Measurements from ENCODE around the gene IGF1R. TPM values are rescaled to one million over a fixed set of nuclear protein-coding genes. Genes with fewer than 3 reads are reported as not detected.
A peak's percentile ranks its signal among the peaks of the same experiment; 100 is the strongest.

The IGF1R gene
- total RNA-seq, 4 donors from 2014 or later, result 49.4 to 239 (median 109) TPM

DNA sequence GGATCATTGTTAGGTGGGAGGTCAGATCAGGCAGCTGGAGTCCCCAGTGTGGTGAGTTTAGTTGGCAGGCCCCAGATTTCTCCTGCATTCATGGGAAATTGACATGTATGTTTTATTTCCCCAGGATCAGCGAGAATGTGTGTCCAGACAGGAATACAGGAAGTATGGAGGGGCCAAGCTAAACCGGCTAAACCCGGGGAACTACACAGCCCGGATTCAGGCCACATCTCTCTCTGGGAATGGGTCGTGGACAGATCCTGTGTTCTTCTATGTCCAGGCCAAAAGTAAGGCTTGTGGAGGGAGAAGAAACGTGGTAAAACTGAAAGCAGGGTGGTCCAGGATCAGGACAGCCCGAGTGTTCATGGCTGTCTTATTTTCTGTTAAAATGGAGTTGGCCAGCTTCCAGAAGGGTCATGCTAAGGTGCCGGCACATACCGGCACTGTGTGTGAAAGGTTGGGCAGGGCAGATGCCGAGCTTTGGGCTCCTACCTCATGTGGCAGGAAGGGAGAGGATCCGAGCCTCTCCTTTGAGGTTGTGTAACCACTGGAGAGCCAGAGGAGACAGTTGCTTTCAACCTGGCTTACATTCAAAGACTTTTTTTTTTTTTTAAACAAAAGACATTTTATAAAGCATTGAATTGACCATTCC lies 276.2 kb downstream of the IGF1R start:
- H3K27me3 ChIP-seq, result no peaks in the 10 kb centered on the region
- H3K4me1 ChIP-seq, result peaks cover 0 to 5% (median 0%) of the 10 kb centered on the region in 4 donors
- DNase-seq, result no peak
- intact Hi-C loops (cut with DNase I; ENCODE audit: low total_unique reads), result no loop called here
- H3K27ac ChIP-seq, result peak overlapping the region in 1 of 4 donors; percentile 47
- H3K4me3 ChIP-seq, result no peak overlapping the region
- H3K9me3 ChIP-seq, result no peaks in the 10 kb centered on the region
- 63 to 70% methylated on average over 5 to 11 of the region's 11 CpGs for WGBS, 2 donors (ENCODE audit: low coverage in 1 of 2)
- TF ChIP-seq, protein P1, sequence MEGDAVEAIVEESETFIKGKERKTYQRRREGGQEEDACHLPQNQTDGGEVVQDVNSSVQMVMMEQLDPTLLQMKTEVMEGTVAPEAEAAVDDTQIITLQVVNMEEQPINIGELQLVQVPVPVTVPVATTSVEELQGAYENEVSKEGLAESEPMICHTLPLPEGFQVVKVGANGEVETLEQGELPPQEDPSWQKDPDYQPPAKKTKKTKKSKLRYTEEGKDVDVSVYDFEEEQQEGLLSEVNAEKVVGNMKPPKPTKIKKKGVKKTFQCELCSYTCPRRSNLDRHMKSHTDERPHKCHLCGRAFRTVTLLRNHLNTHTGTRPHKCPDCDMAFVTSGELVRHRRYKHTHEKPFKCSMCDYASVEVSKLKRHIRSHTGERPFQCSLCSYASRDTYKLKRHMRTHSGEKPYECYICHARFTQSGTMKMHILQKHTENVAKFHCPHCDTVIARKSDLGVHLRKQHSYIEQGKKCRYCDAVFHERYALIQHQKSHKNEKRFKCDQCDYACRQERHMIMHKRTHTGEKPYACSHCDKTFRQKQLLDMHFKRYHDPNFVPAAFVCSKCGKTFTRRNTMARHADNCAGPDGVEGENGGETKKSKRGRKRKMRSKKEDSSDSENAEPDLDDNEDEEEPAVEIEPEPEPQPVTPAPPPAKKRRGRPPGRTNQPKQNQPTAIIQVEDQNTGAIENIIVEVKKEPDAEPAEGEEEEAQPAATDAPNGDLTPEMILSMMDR (IDR thresholded peaks at IDR 0.05), result no peak
- no peak for TF ChIP-seq POLR2AphosphoS5 (IDR thresholded peaks at IDR 0.05)
- in situ Hi-C loops (cut with MboI; ENCODE audit: low pct_ligation_motif_present in 1 of 4, low pct_unique_long_range_greater_than_20kb in 1 of 4, low sequenced_read_pairs in 3 of 4), result no loop called here
- peaks cover 0 to 12% (median 0%) of the 10 kb centered on the region in 4 donors for H3K36me3 ChIP-seq

DNA sequence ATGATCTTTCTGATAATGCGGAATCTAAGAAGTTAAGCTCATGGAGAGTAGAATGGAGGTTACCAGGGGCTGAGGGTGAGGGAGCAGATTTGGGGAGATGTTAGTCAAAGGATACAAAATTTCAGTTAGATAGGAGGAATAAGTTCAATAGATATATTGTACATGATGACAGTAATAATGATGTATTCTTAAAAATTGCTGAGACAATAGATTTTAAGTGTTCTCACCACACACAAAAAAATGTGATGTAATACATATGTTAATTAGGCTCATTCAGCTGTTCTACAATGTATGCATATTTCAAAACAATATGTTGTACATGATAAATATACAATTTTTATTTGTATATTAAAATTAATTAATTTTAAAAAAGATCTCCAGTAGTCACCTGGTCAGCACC lies 277.9 kb downstream of the IGF1R start:
- in situ Hi-C loops (cut with MboI; ENCODE audit: low pct_ligation_motif_present in 1 of 4, low pct_unique_long_range_greater_than_20kb in 1 of 4, low sequenced_read_pairs in 3 of 4), result no loop called here
- H3K27me3 ChIP-seq, result no peaks in the 10 kb centered on the region
- peaks cover 0 to 18% (median 6%) of the 10 kb centered on the region in 4 donors for H3K36me3 ChIP-seq
- intact Hi-C loops (cut with DNase I; ENCODE audit: low total_unique reads), result no loop called here
- H3K27ac ChIP-seq, result peak overlapping the region in 2 of 4 donors; percentile 44 to 74
- 89 to 95% methylated on average over 1 of the region's 1 CpG for WGBS, 2 donors (ENCODE audit: low coverage in 1 of 2)
- no peak for DNase-seq
- peaks cover 0 to 5% (median 0%) of the 10 kb centered on the region in 4 donors for H3K4me1 ChIP-seq
- H3K9me3 ChIP-seq, result no peaks in the 10 kb centered on the region
- no peak overlapping the region for H3K4me3 ChIP-seq
- TF ChIP-seq, protein P1 (IDR thresholded peaks at IDR 0.05), result no peak
- TF ChIP-seq EP300 (IDR thresholded peaks at IDR 0.05; ENCODE audit: low read depth), result no peak
- TF ChIP-seq POLR2AphosphoS5 (IDR thresholded peaks at IDR 0.05), result no peak
- no peak for TF ChIP-seq POLR2A (IDR thresholded peaks at IDR 0.05)

DNA sequence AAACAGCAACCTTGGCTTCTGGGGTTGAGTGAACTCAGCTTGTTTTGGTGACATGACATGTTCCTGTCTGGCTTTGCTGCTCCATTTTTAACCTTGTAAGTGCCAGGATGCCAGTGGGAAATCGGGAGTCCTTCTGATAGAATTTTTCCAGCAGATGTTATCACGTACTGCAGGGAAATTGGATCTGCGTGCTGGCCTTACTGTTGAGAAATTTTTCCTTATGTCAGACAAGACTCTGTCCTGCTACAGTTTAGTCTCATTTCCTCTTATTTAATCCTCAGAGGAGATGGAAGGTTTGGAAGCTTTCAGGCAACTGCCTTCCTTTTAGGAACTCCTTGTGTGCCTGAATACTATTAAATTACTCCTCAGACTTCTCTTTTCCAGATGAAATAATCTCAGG lies 278.7 kb downstream of the IGF1R start:
- Histone ChIP-seq H3K9me3 (no peaks in the 10 kb centered on the region), H3K27me3 (no peaks in the 10 kb centered on the region), H3K36me3 (peaks cover 0 to 16% (median 6%) of the 10 kb centered on the region in 4 donors), H3K4me1 (peaks cover 0 to 5% (median 0%) of the 10 kb centered on the region in 4 donors), H3K4me3 (no peak overlapping the region), H3K27ac (peak overlapping the region in 3 of 4 donors; percentile 35 to 74 (median 44))
- 68% methylated on average over 3 of the region's 3 CpGs; no CpG with 5 or more reads in 1 of the 2 donors for WGBS, 2 donors (ENCODE audit: low coverage in 1 of 2)
- intact Hi-C loops (cut with DNase I; ENCODE audit: low total_unique reads), result no loop called here
- DNase-seq, result no peak
- TF ChIP-seq EP300 (IDR thresholded peaks at IDR 0.05; ENCODE audit: low read depth) (no peak), POLR2AphosphoS5 (IDR thresholded peaks at IDR 0.05) (no peak), POLR2A (IDR thresholded peaks at IDR 0.05) (no peak)
- TF ChIP-seq, protein P1 (IDR thresholded peaks at IDR 0.05), result no peak
- in situ Hi-C loops (cut with MboI; ENCODE audit: low pct_ligation_motif_present in 1 of 4, low pct_unique_long_range_greater_than_20kb in 1 of 4, low sequenced_read_pairs in 3 of 4), result no loop called here

DNA sequence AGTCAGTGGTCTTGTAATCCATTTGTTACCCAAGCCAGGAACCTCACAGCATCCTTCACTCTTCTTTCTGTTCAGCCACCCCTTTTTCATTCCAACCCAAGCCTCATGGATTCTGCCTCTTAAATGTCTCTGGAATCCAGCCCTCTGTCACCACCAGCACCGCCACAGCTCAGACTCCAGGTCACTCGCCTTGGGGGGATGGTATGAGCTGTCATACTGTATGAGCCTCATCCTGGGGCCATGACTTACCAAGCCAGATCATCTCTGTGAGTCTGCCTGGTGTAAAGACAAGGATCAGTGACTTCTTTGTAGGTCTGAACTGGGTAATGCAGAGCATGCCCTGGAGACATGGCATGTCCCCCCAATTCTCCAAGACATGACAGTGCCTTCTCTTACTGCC lies 279.7 kb downstream of the IGF1R start:
- in situ Hi-C loops (cut with MboI; ENCODE audit: low pct_ligation_motif_present in 1 of 4, low pct_unique_long_range_greater_than_20kb in 1 of 4, low sequenced_read_pairs in 3 of 4), result no loop called here

More for the DNA sequence above, 279.7 kb downstream of the IGF1R start:
- no peak overlapping the region for H3K4me3 ChIP-seq
- peak overlapping the region in 3 of 4 donors; percentile 35 to 74 (median 44) for H3K27ac ChIP-seq
- no peaks in the 10 kb centered on the region for H3K27me3 ChIP-seq
- peaks cover 0 to 5% (median 0%) of the 10 kb centered on the region in 4 donors for H3K4me1 ChIP-seq
- no peaks in the 10 kb centered on the region for H3K9me3 ChIP-seq
- no peak for DNase-seq
- 60 to 91% methylated on average over 1 to 2 of the region's 2 CpGs for WGBS, 2 donors (ENCODE audit: low coverage in 1 of 2)
- TF ChIP-seq, protein P1 (IDR thresholded peaks at IDR 0.05), result no peak
- no peak for TF ChIP-seq EP300 (IDR thresholded peaks at IDR 0.05; ENCODE audit: low read depth)
- peaks cover 0 to 12% (median 3%) of the 10 kb centered on the region in 4 donors for H3K36me3 ChIP-seq
- intact Hi-C loops (cut with DNase I; ENCODE audit: low total_unique reads), result no loop called here

Measured in transverse colon (tissue), 4 donors.